ENCODE results near the gene RAB36.

The RAB36 gene

GRCh38 chr22:23108249-23109078 is 36.8 kb upstream of the RAB36 start:
- DNase-seq (ENCODE audit: low spot score), result no peak

GRCh38 chr22:23109079-23109347 is 36.3 kb upstream of the RAB36 start:
- no peak for DNase-seq (ENCODE audit: low spot score)

GRCh38 chr22:23109441-23109978 is 35.8 kb upstream of the RAB36 start:
- DNase-seq (ENCODE audit: low spot score), result no peak

- DNase-seq (ENCODE audit: low spot score), result peak; percentile 60
Observed at GRCh38 chr22:23110190-23110921, 34.9 kb upstream of the RAB36 start.

GRCh38 chr22:23110922-23111527 is 34.3 kb upstream of the RAB36 start:
- peak; percentile 60 for DNase-seq (ENCODE audit: low spot score)

GRCh38 chr22:23112472-23113012 is 32.7 kb upstream of the RAB36 start:
- DNase-seq (ENCODE audit: low spot score), result no peak

- peak; percentile 85 for DNase-seq (ENCODE audit: low spot score)
Observed at GRCh38 chr22:23113067-23113846, 32.0 kb upstream of the RAB36 start.

- peak; percentile 94 for DNase-seq (ENCODE audit: low spot score)
Observed at GRCh38 chr22:23113847-23114720, 31.2 kb upstream of the RAB36 start.

- DNase-seq (ENCODE audit: low spot score), result no peak
Observed at GRCh38 chr22:23114721-23115020, 30.6 kb upstream of the RAB36 start.

GRCh38 chr22:23115369-23115768 is 29.9 kb upstream of the RAB36 start:
- no peak for DNase-seq (ENCODE audit: low spot score)

GRCh38 chr22:23115825-23116494 is 29.3 kb upstream of the RAB36 start:
- no peak for DNase-seq (ENCODE audit: low spot score)

GRCh38 chr22:23116506-23117263 is 28.6 kb upstream of the RAB36 start:
- no peak for DNase-seq (ENCODE audit: low spot score)

GRCh38 chr22:23117275-23117674 is 28.0 kb upstream of the RAB36 start:
- no peak for DNase-seq (ENCODE audit: low spot score)

- DNase-seq (ENCODE audit: low spot score), result no peak
Observed at GRCh38 chr22:23117891-23118646, 27.2 kb upstream of the RAB36 start.

GRCh38 chr22:23118647-23119493 is 26.4 kb upstream of the RAB36 start:
- no peak for DNase-seq (ENCODE audit: low spot score)

- DNase-seq (ENCODE audit: low spot score), result no peak
Observed at GRCh38 chr22:23119494-23120414, 25.5 kb upstream of the RAB36 start.

- DNase-seq (ENCODE audit: low spot score), result no peak
Observed at GRCh38 chr22:23120415-23120899, 24.8 kb upstream of the RAB36 start.

Data from Ammon's horn (tissue), 1 donor.